SW 1271 (cell line): ENCODE data around the gene HID1.
"Not testable (repeated sequence)": the region's sequence is repeated elsewhere in the genome, so short reads cannot be mapped to it uniquely, and the experiment has no call there.

Experiments
- DNase-seq, 2 experiments: peaks; one replicate each; lab custom pipeline; 2025; lab: John Stamatoyannopoulos, UW

Gene HID1

GRCh38 chr17:74972107-74972972 lies at the start of gene HID1:
Gene HID1, minus strand, starts transcription at chr17:74972759. Its CDS starts 103 bp downstream, at chr17:74972656.
- DNase-seq: no peak

GRCh38 chr17:75020331-75021110 lies 48.0 kb upstream of the HID1 start:
- DNase-seq: no peak

- DNase-seq: no peak
Observed at GRCh38 chr17:75019710-75020109, 47.2 kb upstream of the HID1 start.

- DNase-seq: no peak
Observed at GRCh38 chr17:75019146-75019545, 46.6 kb upstream of the HID1 start.

GRCh38 chr17:75013092-75013559 lies 40.6 kb upstream of the HID1 start:
- DNase-seq: no peak

- peak; percentile 65 to 81 for DNase-seq
Observed at GRCh38 chr17:75012346-75013091, 40.0 kb upstream of the HID1 start, which contains the start of gene MRPL58. Gene MRPL58, plus strand, starts transcription at chr17:75012670. Its CDS starts 17 bp downstream, at chr17:75012687.

- no peak for DNase-seq
Observed at GRCh38 chr17:75012096-75012345, 39.5 kb upstream of the HID1 start.

- DNase-seq: no peak
Observed at GRCh38 chr17:75011401-75012095, 39.0 kb upstream of the HID1 start.

GRCh38 chr17:75010683-75011400 lies 38.3 kb upstream of the HID1 start:
- peak in 1 of 2 experiments; percentile 10 for DNase-seq

- DNase-seq: no peak
Observed at GRCh38 chr17:75009139-75009724, 36.7 kb upstream of the HID1 start.

GRCh38 chr17:75008373-75008772 lies 35.8 kb upstream of the HID1 start:
- DNase-seq: no peak

- DNase-seq: no peak
Observed at GRCh38 chr17:75006653-75007052, 34.1 kb upstream of the HID1 start.

GRCh38 chr17:75006084-75006483 lies 33.5 kb upstream of the HID1 start:
- DNase-seq: not testable (repeated sequence)

GRCh38 chr17:75005291-75005690 lies 32.7 kb upstream of the HID1 start:
- DNase-seq: no peak

- no peak for DNase-seq
Observed at GRCh38 chr17:75004371-75004770, 31.8 kb upstream of the HID1 start.

- DNase-seq: no peak
Observed at GRCh38 chr17:75003957-75004355, 31.4 kb upstream of the HID1 start.

- no peak for DNase-seq
Observed at GRCh38 chr17:75003070-75003956, 30.8 kb upstream of the HID1 start.

GRCh38 chr17:75001915-75002843 lies 29.6 kb upstream of the HID1 start:
- DNase-seq: no peak

- DNase-seq: no peak
Observed at GRCh38 chr17:74999523-74999922, 27.0 kb upstream of the HID1 start.
